ENCODE measurements around the gene CAMK1D.

- TF ChIP-seq CTCF (conservative IDR thresholded peaks at IDR 0.05; ENCODE audit: low read length) (no peak), EZH2phosphoT487 (IDR thresholded peaks at IDR 0.05; ENCODE audit: borderline replicate concordance, low read depth, low read length) (no peak)
Measured at GRCh38 chr10:12594448-12594944, 245.1 kb downstream of the CAMK1D start.

Measured in OCI-LY7 (cell line).